Measurements from ENCODE around the gene UTP14A.

The UTP14A gene

DNA sequence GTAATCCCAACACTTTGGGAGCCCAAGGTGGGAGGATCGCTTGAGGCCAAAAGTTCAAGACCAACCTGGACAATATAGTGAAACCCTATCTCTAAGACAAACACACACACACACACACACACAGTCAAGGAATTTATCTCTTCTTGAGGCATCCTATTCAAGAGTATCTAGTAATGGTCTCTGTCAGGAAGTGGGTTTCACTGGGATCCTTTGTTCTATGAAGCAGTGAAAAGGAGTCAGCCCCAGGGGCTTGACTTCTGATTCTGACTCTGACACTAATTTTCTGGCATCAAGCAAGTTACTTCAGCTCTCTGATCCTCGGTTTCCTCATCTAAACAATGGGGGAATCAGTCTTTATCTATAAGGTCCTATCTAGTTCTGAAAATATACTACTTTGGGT lies 34.8 kb downstream of the UTP14A start:
- DNase-seq: no peak
- in situ Hi-C loops (cut with MboI; ENCODE audit: low pct_unique_long_range_greater_than_20kb, low sequenced_read_pairs): no loop called here

- no peak for DNase-seq
- in situ Hi-C loops (cut with MboI; ENCODE audit: low pct_unique_long_range_greater_than_20kb, low sequenced_read_pairs): no loop called here
These were observed 39.2 kb downstream of the UTP14A start for GRCh38 chrX:129945131-129945530.

GRCh38 chrX:129953334-129953648 lies 47.3 kb downstream of the UTP14A start:
- in situ Hi-C loops (cut with MboI; ENCODE audit: low pct_unique_long_range_greater_than_20kb, low sequenced_read_pairs): no loop called here
- DNase-seq: no peak

- in situ Hi-C loops (cut with MboI; ENCODE audit: low pct_unique_long_range_greater_than_20kb, low sequenced_read_pairs): no loop called here
- no peak for DNase-seq
These were observed 47.9 kb downstream of the UTP14A start for GRCh38 chrX:129953881-129954280.

DNA sequence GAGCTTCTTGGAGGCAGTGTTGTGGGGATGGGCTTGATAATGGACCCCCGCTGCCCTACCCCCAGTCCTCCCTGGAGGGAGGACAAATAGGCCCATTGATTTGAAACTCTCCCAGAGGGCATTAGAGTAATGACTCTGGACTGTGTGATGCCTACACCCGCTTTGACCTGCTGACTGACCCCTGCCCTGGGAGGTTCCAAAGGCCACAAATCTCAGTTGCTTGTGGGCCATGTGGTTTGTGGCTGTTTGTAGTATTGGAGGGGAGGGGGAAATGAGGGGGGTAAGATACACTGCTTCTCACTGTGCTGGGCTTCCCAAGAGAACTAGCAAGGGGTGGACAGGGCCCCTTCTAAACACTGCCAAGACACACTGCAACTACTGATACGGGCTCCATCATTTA lies 48.8 kb downstream of the UTP14A start:
- in situ Hi-C loops (cut with MboI; ENCODE audit: low pct_unique_long_range_greater_than_20kb, low sequenced_read_pairs): no loop called here

GRCh38 chrX:129955682-129956081 lies 49.7 kb downstream of the UTP14A start:
- in situ Hi-C loops (cut with MboI; ENCODE audit: low pct_unique_long_range_greater_than_20kb, low sequenced_read_pairs): no loop called here
- no peak for DNase-seq

More for the DNA sequence above, 48.8 kb downstream of the UTP14A start:
- no peak for DNase-seq

- in situ Hi-C loops (cut with MboI; ENCODE audit: low pct_unique_long_range_greater_than_20kb, low sequenced_read_pairs): no loop called here
These were observed 50.2 kb downstream of the UTP14A start for GRCh38 chrX:129956145-129956544.

GRCh38 chrX:129956765-129957164 lies 50.8 kb downstream of the UTP14A start:
- in situ Hi-C loops (cut with MboI; ENCODE audit: low pct_unique_long_range_greater_than_20kb, low sequenced_read_pairs): no loop called here

More at GRCh38 chrX:129956145-129956544, 50.2 kb downstream of the UTP14A start:
- no peak for DNase-seq

GRCh38 chrX:129957241-129958082 lies 51.5 kb downstream of the UTP14A start:
- in situ Hi-C loops (cut with MboI; ENCODE audit: low pct_unique_long_range_greater_than_20kb, low sequenced_read_pairs): no loop called here
- DNase-seq: peak; percentile 97

More at GRCh38 chrX:129956765-129957164, 50.8 kb downstream of the UTP14A start:
- DNase-seq: no peak

DNA sequence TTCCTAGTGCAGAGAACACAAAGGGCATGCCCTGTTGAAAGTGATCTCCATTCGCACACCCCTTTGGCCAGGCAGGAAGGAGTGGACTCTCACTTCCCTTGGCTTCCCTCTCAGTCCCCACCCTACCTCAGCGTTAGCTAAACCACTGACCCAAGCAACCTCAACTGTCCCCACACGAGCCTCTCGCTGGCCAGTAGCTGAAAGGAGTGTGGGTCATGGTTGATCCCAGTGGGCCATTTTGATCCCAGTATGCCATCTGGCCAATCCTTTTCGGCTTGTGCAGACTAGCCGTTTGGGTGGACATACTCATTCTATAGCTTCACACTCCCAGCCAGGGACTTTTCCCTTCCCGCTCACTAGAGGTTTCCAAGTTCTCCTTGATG lies 52.1 kb downstream of the UTP14A start:
- in situ Hi-C loops (cut with MboI; ENCODE audit: low pct_unique_long_range_greater_than_20kb, low sequenced_read_pairs): no loop called here

DNA sequence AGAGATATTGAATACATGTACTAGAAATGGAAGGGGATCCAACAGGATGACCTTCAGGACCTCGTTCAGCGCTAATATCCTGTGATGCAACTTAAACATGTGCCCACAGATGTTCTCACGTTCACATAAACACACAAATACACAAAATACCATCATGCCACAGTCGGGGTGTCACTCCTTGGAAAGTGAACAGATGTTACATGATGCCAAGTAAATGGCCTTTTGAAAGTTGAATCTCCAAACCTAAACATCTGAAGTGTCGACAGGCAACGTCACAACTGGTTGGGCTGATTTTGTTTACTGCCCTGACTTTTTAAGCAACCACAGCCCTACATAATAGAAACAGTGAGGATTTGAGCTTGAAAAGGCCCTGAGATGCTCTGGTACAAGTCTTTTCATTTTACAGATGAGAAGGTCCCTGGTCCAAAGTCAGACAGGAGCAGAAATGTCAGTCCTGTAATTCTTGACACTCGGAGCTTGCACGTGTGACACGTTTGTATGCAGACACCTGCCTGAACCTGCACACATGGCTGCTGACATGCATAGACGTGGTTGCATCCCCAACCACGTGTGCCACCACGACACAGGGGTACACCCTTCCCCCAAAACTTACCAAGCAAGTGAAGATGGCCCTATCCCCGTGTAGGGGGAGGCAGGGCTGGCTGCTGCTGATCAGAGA lies 53.0 kb downstream of the UTP14A start:
- in situ Hi-C loops (cut with MboI; ENCODE audit: low pct_unique_long_range_greater_than_20kb, low sequenced_read_pairs): no loop called here
- no peak for DNase-seq

More for the DNA sequence above, 52.1 kb downstream of the UTP14A start:
- DNase-seq: no peak

GRCh38 chrX:129959493-129959832 lies 53.5 kb downstream of the UTP14A start:
- no peak for DNase-seq
- in situ Hi-C loops (cut with MboI; ENCODE audit: low pct_unique_long_range_greater_than_20kb, low sequenced_read_pairs): no loop called here

DNA sequence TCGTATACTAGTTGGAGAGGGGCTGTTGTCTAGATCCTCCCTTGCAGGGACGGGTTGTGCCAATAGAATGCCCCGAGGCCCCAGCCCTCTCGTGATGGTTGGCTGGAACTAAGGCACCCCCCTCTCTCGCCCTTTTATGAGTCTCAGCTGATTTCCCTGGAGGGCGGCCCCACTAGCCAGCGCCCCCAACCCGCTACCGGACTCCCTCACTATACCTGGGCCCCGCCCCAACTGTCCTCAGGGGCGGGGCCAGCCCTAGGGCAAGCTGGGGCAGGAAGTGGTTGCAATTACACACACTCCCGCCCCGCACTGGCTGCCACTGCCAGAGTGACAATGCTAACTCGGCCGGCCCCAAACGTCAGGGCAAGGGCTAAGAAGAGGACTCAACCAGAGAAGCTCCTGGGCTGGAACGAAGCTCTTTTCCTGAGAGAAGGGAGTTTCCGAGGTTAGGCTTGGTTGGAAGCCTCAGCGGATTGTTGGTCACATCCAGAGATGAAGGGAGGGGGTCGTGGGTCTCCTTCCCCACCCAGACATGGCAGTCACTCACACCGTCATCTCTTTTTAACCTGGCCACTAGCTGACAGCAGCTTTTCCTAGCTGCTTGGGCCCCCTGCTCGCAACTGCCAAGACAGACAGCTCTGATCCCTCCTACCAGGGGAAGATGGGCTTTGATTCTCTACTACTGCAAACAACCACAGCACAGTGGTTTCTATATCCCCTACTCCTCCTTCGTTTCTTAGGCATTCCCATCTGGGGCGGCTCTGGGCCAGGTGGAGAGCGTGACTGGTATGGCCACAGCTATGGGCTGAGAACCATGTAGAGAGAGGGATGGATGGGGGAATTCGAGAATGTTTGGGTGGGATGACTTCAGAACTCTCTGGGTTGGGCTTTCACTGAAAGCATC lies 55.5 kb downstream of the UTP14A start:
- DNase-seq: peak; percentile 95
- in situ Hi-C loops (cut with MboI; ENCODE audit: low pct_unique_long_range_greater_than_20kb, low sequenced_read_pairs): no loop called here

DNA sequence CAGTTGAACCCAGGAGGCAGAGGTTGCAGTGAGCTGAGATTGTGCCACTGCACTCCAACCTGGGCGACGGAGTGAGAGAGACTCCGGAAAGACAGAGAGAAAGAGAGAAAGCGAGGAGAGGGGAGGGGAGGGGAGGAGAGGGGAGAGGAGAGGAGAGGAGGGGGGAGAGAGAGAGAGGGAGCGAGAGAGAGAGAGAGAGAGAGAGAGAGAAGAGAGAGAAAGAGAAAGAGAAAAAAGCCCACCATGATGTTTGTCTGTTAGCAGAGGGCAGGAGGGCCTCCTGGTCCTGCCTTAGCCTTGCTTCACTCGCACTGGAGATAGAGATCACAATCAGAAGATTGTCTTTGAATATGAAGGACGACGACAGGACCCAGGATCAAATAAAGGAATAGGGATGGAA lies 57.8 kb downstream of the UTP14A start:
- no peak for DNase-seq
- in situ Hi-C loops (cut with MboI; ENCODE audit: low pct_unique_long_range_greater_than_20kb, low sequenced_read_pairs): no loop called here

DNA sequence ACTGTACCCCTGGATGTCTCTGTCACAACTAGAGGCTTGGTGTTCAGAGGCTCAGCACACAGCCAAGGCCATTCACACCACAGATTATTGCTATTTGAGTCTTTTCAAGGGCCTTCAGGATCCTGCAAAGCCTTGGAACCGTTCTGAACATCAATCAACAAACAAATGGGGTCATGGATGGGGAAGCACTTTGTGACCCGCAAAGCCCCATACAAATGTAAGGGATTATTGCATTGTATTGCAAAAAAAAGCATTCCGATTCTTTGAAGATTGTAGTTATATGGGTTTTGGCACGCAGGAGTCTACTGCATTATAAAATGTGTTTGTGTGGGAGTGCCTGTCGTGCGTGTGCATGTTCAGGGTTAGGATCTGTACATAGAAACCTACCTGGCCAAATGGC lies 59.2 kb downstream of the UTP14A start:
- in situ Hi-C loops (cut with MboI; ENCODE audit: low pct_unique_long_range_greater_than_20kb, low sequenced_read_pairs): no loop called here
- no peak for DNase-seq

DNA sequence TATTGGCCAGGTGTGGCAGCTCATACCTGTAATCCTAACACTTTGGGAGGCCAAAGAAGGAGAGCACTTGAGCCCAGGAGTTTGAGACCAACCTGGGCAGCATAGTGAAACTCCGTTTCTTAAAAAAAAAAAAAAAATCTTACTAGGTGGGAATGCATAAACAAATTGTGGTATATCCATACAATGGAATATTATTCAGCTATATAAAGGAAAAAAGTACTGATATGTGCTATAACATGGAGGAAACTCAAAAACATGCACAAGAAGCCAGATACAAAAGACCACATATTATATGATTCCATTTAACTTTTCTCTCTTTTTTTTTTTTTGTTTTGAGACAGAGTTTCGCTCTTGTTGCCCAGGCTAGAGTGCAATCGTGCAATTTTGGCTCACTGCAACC lies 63.0 kb downstream of the UTP14A start:
- in situ Hi-C loops (cut with MboI; ENCODE audit: low pct_unique_long_range_greater_than_20kb, low sequenced_read_pairs): no loop called here

GRCh38 chrX:129976441-129976840 lies 70.5 kb downstream of the UTP14A start:
- DNase-seq: no peak
- in situ Hi-C loops (cut with MboI; ENCODE audit: low pct_unique_long_range_greater_than_20kb, low sequenced_read_pairs): no loop called here

More for the DNA sequence above, 63.0 kb downstream of the UTP14A start:
- DNase-seq: no peak

Data from KBM-7 (cell line).